GM12873 (cell line): ENCODE results near the gene SLC2A9.

ENCODE experiments used
- TF ChIP-seq, protein P1 (sequence below): IDR thresholded peaks from 2 replicates; pipeline ENCODE4 v1.5.1; 2012; ENCODE audit warnings: low read depth, mild to moderate bottlenecking, moderate library complexity, low read length, control low read depth; ENCODE audit not compliant: insufficient read depth; ENCODE audit errors: missing control alignments

The SLC2A9 gene

DNA sequence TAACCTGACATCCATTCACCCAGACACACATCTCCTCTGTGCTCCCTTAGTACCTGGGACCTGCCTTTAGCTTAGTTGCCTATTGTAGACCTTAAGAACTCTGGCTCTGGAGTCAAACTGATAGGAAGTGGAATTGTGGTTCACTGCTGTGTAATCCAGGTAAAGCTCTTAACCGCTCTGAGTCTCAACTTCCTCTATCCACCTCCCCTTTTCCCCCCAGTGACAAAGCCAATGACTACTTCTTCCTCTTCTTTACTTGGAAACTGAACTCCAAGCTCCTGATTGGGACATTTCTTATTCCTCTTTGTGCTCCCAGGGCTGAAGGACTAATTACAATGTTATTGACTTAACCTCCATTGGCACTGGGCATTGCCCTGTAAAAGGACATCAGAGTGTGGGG is 145.8 kb downstream of the SLC2A9 start:
- TF ChIP-seq, protein P1, sequence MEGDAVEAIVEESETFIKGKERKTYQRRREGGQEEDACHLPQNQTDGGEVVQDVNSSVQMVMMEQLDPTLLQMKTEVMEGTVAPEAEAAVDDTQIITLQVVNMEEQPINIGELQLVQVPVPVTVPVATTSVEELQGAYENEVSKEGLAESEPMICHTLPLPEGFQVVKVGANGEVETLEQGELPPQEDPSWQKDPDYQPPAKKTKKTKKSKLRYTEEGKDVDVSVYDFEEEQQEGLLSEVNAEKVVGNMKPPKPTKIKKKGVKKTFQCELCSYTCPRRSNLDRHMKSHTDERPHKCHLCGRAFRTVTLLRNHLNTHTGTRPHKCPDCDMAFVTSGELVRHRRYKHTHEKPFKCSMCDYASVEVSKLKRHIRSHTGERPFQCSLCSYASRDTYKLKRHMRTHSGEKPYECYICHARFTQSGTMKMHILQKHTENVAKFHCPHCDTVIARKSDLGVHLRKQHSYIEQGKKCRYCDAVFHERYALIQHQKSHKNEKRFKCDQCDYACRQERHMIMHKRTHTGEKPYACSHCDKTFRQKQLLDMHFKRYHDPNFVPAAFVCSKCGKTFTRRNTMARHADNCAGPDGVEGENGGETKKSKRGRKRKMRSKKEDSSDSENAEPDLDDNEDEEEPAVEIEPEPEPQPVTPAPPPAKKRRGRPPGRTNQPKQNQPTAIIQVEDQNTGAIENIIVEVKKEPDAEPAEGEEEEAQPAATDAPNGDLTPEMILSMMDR = no peak

DNA sequence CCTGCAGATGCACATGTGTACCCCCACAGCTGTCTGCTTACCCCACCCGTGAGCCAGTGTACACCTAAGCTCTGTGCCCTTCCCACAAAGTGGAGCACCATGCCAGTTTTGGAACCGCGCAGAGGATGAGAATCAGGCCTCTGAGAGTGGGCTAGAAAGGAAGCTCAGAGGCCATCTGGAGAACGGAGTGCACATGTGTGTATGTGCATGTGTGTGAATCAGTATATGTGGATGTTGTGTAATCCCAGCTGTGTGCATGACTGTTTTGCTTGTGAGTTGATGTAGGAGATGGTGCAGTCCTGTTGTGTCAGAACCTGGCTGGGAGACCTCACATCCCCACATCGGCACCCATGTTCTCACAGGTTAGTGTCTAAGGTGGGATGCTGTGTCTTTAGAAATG is 146.9 kb downstream of the SLC2A9 start:
- TF ChIP-seq, protein P1 = no peak

DNA sequence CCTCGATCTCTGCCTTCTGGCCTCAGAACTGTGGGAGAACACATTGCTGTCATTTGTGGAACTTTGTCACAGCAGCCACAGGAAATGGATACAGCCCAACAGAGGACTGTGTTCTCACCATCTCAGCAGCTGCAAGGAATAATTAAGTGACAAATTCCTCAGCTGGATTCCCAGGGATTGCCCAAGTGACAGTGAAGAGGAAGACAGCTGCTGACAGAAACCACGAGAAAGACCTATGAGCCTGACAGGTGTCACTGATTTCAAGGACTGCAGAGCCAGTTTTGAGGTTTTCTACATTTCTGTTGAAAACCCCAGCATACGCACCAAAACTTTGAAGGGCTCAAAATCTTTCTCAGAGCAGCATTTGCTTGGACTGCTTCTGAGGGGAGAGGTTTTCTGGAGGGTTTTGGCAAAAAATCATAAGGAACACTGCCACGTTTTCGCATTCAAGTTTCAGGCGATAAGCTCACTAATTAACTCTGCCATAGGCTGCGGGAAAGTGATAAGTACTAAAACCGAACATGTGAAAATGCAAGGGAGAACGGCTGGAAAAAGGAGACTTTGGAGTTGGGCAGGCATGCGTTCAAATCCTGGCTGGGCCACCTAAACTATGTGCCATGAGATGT is 151.0 kb downstream of the SLC2A9 start:
- TF ChIP-seq, protein P1 = no peak

DNA sequence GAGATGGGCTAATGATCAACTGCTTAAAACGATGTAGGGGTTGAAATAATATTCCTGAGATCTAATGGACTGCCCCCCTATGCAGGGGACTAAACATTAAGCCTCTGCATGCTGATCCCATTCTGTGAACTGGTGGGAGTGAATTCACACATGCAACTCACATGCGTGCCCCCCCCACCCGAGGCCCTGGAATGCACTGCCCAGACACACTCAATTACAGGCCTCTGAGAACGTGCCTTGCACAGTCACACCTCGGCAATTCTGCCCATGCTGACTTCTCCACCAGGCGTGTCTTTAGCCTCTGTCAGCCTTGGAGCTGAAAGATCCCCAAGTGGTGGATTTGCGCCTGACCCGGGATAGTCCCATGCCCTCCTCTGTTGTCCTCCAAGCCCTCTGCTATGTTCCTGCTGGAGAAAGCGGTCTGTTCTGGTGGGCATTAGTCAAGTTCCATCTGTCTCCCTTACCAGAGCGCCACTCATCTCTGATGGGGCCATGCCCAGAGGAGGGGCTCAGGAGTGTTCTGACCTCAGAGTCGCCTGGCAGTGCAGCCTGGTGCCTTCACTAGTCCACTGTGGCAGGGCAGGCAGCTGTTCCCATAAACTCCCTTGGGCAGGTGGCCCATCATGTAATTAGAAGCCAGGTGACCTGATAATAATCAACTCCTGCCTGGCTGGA is 153.4 kb downstream of the SLC2A9 start:
- TF ChIP-seq, protein P1 = no peak

DNA sequence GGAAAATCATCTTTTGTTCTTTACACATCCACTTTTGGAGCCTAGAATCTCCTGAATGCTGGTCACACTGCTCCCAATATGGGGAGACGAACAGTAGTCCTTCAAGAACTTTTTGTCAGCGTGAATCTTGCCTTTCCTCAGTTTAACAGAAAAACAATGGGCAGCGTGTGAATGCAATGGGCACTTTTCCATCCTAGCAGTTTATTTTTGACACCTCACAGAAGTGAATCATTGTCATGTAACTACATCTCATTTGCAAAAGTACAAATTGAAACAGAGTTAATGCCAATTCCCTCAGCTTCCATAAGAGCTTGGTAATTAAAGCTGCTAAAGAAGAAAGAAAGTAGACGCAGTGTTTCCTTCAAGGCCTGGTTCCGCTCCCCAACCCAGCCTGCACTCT is 154.4 kb downstream of the SLC2A9 start:
- TF ChIP-seq, protein P1 = no peak

DNA sequence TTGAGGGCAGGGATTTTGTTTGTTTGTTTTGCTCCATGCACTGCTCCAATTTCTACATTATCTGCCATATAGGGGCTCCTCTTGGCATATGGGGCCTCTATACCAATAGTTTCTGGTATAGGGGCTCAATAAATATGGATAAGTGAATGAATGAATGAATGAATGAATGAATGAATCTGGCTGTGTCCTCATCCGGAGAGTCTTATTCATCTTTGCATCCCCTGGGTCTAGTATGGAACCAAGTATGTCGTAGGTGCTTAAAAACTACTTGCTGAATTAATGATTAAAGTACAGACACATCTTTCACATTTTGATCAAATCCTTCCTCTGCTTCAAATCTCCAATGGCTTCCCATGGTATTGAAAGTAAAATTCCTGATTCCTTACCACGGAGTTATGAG is 159.7 kb downstream of the SLC2A9 start:
- TF ChIP-seq, protein P1 = no peak

DNA sequence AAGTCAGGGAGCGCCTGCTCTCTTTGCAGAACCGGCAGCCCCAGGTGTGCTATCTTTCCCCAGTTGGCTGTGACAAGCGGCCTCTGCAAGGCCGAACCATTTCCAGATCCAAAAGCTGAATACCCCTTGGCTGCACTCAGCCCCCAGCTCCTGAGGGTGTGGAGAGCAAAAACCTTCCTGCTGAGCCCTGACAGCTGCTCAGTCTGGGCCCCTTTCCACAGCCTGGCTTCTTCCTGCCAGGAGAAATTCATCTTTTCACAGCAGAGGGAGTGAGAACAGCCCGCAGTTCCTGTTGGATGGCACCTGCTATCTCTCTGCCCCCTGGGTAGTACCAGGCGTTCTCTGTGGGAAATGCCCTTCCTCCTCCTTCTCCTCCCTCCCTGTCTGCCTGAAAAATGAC is 161.5 kb downstream of the SLC2A9 start:
- TF ChIP-seq, protein P1 = no peak
